Endothelial cell of umbilical vein (primary cell): ENCODE results near the gene ETV1.

Source experiments
- CTCF ChIP-seq, 2 donors: IDR thresholded peaks; 1 replicate in 1 of 2; 2 replicates in 1 of 2; pipeline ENCODE4 v1.5.1; 2011; ENCODE audit warnings: low read length in 2 of 2, mild to moderate bottlenecking in 2 of 2, moderate library complexity in 2 of 2, control low read depth in 1 of 2, inconsistent platforms in 1 of 2, low read depth in 1 of 2; ENCODE audit not compliant: insufficient read depth in 1 of 2; ENCODE audit errors: extremely low read depth in 1 of 2
- EZH2 ChIP-seq: IDR thresholded peaks from 2 replicates; pipeline ENCODE4 v1.6.1; 2012; ENCODE audit warnings: borderline replicate concordance, low read depth, mild to moderate bottlenecking, moderate library complexity, low read length, inconsistent platforms; ENCODE audit not compliant: severe bottlenecking
- FOS ChIP-seq: IDR thresholded peaks from 2 replicates; pipeline ENCODE4 v1.6.1; 2011; ENCODE audit warnings: mild to moderate bottlenecking, low read length, moderate library complexity, borderline replicate concordance; ENCODE audit not compliant: insufficient read depth
- JUN ChIP-seq: IDR thresholded peaks from 2 replicates; pipeline ENCODE4 v1.6.1; 2011; ENCODE audit warnings: borderline replicate concordance, low read depth; ENCODE audit not compliant: insufficient read length, insufficient read depth
- MAX ChIP-seq: IDR thresholded peaks from 2 replicates; pipeline ENCODE4 v1.6.1; 2011; ENCODE audit not compliant: insufficient read depth, insufficient read length
- MYC ChIP-seq: IDR thresholded peaks from one replicate; pipeline ENCODE4 v1.6.1; 2011; ENCODE audit warnings: mild to moderate bottlenecking, low read depth, low read length
- POLR2A ChIP-seq: IDR thresholded peaks from 2 replicates; pipeline ENCODE4 v1.6.1; 2012; ENCODE audit warnings: low read depth, mild to moderate bottlenecking, control low read depth, low read length
- POLR2AphosphoS5 ChIP-seq: IDR thresholded peaks from 2 replicates; pipeline ENCODE4 v1.6.1; 2012; ENCODE audit warnings: low read depth, mild to moderate bottlenecking, control low read depth, low read length, moderate library complexity; ENCODE audit not compliant: insufficient read depth

DNA sequence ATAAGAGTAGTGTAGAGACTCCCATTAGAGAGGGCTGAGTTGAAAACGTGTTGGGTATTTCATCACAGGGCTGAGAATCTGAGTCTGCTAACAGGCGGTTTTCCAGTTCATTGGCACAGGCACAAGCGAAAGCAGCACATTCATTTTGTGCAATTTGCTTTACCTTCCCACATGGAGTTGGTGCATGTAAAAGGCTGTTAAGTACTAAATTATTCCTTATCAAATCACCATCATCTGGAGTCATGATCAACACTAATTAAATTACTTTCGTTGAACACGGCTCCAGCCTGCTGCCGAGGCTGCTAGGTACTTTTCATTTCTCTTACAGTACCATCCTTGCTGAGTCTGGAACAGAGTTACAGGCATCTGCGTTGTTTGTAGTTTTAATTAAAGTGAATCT lies 43.8 kb downstream of the ETV1 start:
- TF ChIP-seq CTCF (IDR thresholded peaks at IDR 0.05; ENCODE audit: extremely low read depth in 1 of 2, insufficient read depth in 1 of 2, low read depth in 1 of 2, low read length in 2 of 2) (no peak), POLR2AphosphoS5 (no peak), POLR2A (no peak), JUN (no peak), EZH2 (no peak), MAX (no peak), MYC (no peak), FOS (no peak)
